GM21360 (cell line): ENCODE data around the gene PRR7.
A peak's percentile ranks its signal among the peaks of the same experiment; 100 is the strongest.
"Not testable (repeated sequence)": the region's sequence is repeated elsewhere in the genome, so short reads cannot be mapped to it uniquely, and the experiment has no call there.

ENCODE experiments used
- ATAC-seq: cut with Tn5 transposase; IDR thresholded peaks from one replicate; pipeline ENCODE4 v1.9.1; 2021; ENCODE audit warnings: mild to moderate bottlenecking, moderate library complexity; ENCODE audit not compliant: unreplicated experiment

The PRR7 gene, protein sequence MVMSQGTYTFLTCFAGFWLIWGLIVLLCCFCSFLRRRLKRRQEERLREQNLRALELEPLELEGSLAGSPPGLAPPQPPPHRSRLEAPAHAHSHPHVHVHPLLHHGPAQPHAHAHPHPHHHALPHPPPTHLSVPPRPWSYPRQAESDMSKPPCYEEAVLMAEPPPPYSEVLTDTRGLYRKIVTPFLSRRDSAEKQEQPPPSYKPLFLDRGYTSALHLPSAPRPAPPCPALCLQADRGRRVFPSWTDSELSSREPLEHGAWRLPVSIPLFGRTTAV

DNA sequence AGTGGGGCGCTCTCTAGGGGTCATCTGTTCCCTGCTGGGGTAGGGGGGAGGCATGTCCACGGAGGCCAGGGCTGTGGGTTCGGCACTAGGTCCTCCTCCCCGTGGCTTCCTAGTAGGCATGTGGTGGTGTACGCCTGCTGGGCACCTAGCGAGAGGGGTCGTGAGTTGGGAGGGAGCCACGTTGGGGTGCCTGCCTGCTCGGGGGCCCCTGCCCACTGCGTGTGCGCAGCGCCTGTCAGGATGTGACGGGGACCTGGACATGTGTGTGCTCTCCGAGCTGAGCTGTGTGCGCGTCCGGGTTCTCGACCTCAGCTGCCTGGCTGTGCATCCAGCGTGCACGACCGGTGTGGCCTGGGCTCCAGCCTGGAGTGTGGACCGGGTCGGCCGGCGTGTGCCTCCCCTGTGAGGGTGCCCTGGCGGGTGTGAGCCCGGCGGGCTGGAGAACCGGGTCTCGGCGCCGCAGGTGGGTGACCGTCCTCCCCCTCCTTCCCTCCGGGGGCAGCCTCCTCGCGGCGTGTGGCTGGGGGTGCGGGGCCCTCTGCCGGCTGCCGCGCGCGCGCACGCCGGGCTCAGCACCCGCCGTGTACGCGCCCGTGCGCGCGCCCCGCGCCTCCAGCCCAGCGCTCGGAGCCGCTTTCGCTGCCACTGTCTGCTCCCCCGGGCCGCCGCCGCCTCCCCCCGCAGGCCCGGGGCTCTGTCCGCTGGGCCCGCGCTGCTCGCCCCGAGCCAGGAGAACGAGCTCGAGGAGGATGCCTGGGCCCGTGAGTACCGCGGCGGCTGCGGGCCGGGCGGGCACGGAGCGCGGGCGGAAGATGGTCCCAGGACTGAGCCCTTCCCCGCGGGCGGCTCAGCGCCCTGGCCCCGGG is at the start of gene PRR7:
TSS of gene PRR7 (plus strand) at position 615 of the 866 bp plus-strand sequence. CDS start 8,254 bp downstream, outside the sequence.
- peak; percentile 45 for ATAC-seq

DNA sequence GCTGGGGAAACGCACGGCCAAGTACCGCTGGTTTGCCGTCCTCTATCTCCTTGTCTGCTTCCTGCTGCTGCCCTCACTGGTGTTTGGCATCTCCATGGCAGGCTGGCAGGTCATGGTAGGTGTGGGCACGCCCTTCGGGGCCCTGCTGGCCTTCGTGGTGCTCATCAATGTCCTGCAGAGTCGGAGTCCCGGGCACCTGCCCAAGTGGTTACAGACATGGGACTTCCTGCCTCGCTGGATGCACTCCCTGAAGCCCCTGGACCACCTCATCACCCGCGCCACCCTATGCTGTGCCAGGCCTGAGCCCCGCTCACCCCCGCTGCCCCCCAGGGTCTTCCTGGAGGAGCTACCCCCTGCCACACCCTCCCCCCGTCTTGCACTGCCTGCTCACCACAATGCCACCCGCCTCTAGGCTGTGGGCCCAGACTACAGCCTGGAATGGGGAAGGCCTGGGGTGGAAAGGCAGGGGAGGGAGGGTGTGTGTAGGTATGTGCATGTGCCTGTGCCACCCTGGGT is 48.7 kb upstream of the PRR7 start:
- no peak for ATAC-seq

- ATAC-seq = no peak
Measured at GRCh38 chr5:177399997-177400868, 46.4 kb upstream of the PRR7 start, which contains the start of gene PFN3. TSS of gene PFN3 (minus strand) at chr5:177400661. CDS start at chr5:177400576, 85 bp downstream.

DNA sequence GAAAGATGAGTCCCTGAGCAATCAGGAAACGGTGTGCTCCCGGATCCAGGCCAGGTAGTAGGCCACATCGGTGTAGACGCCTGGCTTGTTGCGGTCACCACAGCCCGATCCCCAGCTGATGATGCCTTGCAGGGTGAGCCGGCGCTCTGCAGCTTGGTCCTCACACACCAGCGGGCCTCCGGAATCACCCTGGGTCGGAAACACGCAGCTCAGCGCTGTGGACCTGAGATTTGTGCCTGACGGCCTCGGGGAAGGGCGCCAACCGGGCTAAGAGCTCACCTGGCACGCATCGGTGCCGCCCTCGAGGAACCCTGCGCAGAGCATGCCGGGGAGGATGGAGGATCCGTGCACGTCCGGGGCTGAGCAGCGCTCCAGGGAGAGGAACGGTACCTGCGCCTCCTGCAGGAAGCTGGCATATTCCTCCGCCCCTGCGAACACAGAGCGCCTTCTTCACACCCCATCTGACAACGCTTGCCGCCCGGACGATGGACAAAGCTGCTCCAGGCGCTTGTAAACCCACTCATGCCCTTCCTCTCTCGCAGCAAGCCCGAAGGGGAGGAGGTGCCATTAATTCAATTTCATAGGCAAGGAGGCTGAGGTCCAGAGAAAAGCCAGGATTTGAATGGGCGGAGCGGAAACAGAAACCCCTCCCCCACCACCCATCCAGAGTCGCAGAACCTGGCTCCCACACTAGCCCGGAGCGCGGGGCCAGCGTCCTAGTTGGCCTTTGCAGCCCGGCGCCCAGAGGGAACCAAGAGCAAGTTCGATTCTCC is 44.2 kb upstream of the PRR7 start:
- no peak for ATAC-seq

DNA sequence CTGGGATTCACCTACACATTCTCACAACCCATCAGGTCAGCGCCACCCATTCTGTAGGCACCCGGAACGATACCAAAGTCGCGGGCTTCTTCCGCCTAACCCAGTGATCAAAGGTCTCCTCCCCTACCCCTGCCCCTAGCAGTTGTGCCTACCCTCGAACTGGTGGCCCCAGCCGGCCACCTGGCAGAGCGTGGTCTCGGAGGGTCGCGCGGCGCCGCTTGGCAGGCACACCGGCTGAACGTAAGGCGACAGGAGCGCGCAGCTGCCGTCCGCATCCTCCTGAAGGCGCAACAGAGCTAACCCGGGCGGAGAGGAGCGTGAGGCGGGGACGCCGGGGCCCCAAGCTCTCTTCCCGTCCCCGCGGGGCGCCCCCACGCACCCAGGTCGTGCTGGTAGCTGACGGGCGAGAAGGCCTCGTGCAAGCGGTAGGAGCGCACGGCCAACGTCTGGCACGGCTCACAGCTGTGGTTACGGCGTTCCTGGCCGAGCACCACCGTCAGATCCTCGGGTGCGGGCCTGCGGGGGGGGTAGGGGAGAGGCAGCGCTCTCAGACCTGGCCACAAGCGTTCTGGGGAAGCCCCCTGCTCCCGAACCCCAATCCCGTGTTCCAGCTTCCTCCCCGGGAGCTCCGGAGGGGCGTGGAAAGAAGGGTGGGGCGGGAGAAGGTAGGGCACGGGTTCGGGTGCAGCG is 43.4 kb upstream of the PRR7 start:
- ATAC-seq = peak; percentile 23

- peak; percentile 69 for ATAC-seq
Measured at GRCh38 chr5:177403792-177404640, 42.6 kb upstream of the PRR7 start.

- ATAC-seq = no peak
Measured at GRCh38 chr5:177404641-177405179, 41.9 kb upstream of the PRR7 start.

DNA sequence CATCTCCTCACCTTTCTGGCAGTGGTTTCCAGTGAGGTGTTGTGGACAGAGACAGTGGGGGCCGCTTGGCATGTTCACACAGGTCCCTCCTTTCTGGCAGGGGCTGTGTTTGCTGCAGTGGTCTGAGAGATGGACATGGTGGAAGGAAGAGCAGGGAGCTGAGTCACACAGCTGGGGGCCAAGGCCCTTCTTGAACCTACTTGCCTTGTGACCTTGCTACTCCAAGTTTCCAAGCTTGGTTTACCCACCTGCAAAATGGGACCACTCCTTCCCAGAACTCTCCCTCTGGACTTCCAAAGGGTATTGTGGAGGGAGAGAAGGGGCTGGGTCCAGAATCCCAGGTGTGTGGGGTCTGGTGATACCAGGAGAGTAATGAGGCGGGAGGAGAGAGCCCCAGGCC is 41.3 kb upstream of the PRR7 start:
- ATAC-seq = no peak

GRCh38 chr5:177405805-177406204 is 40.8 kb upstream of the PRR7 start:
- no peak for ATAC-seq

GRCh38 chr5:177409043-177409801 is 37.4 kb upstream of the PRR7 start, which contains the start of gene F12:
TSS of gene F12 (minus strand) at chr5:177409564. CDS start at chr5:177409527, 37 bp downstream.
- no peak for ATAC-seq

DNA sequence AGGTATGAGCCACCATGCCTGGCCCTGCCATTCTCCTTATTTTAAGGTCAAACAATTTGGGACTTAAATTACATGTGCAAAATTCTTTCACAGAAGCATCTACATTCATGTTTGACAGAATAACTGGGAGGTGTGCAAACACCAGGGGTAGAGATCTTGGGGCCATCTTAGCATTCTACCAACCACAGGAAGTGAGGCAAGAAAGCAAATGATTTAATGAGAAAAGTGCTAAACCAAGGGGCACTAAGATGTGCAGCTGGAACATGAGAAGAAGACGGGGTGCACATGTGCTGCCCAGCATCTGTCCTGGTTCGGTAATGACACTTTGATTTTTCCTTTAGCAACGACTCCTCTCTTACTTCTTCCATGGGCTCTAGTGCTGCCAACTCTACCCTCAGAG is 36.0 kb upstream of the PRR7 start:
- ATAC-seq = no peak

GRCh38 chr5:177412603-177413233 is 33.9 kb upstream of the PRR7 start:
- ATAC-seq = peak; percentile 72

- ATAC-seq = no peak
Measured at GRCh38 chr5:177414481-177414880, 32.1 kb upstream of the PRR7 start.

DNA sequence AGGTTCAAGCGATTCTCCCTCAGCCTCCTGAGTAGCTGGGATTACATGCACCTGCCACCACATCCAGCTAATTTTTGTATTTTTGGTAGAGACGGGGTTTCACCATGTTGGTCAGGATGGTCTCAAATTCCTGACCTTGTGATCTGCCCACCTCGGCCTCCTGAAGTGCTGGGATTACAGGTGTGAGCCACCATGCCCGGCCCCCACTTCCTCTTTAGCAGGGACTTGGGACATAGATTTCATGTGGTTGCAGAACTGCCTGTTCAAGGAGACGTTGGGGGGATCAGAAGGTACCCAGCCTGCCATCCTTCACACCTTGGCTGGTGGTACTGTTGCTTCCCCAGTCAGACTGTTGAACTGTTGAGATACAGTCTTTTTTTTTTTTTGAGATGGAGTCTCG is 29.5 kb upstream of the PRR7 start:
- not testable (repeated sequence) for ATAC-seq

- no peak for ATAC-seq
Measured at GRCh38 chr5:177419046-177419445, 27.6 kb upstream of the PRR7 start.

DNA sequence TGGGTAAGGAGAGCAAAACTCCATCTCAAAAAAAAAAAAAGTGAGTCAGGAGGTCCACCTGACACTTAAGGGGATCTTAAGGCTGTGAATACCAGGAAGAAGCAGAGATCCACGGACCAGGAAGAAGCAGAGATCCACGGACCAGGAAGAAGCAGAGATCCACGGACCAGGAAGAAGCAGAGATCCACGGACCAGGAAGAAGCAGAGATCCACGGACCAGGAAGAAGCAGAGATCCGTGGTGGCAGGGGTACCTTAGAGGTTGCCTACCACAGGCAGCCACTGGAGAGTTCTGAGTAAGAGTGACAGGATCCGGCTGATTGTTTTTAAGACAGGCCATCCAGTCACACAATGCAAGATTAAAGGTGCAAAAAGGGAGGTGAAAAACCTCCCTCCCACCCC is 26.1 kb upstream of the PRR7 start:
- not testable (repeated sequence) for ATAC-seq
